ENCODE data around the gene CCDC78. TPM values are rescaled to one million over a fixed set of nuclear protein-coding genes. Genes with fewer than 3 reads are reported as not detected.

The CCDC78 gene
- total RNA-seq, 1 donor from 2014 or later: 0.85 TPM

- Mint-ChIP-seq H3K4me1 (ENCODE audit: unreplicated experiment) (no peaks in the 10 kb centered on the region), H3K27ac (ENCODE audit: unreplicated experiment) (no peak within 1 kb of the TSS), H3K36me3 (ENCODE audit: low read depth, unreplicated experiment) (no peaks in the 10 kb centered on the region), H3K4me3 (ENCODE audit: unreplicated experiment) (no peak within 1 kb of the TSS), H3K9me3 (ENCODE audit: unreplicated experiment) (no peaks in the 10 kb centered on the region), H3K27me3 (ENCODE audit: unreplicated experiment) (peaks cover 14% of the 10 kb centered on the region)
- TF ChIP-seq CTCF (IDR thresholded peaks at IDR 0.05; ENCODE audit: unreplicated experiment): no peak
- DNase-seq (ENCODE audit: low spot score): no peak
Observed at GRCh38 chr16:674968-675883, 51.0 kb downstream of the CCDC78 start, which contains the start of gene RHBDL1. Gene RHBDL1 (plus strand): TSS chr16:675671. CDS start chr16:675791, 120 bp downstream.

- no peak for DNase-seq (ENCODE audit: low spot score)
- Mint-ChIP-seq H3K27ac (ENCODE audit: unreplicated experiment) (no peak overlapping the region), H3K36me3 (ENCODE audit: low read depth, unreplicated experiment) (no peaks in the 10 kb centered on the region), H3K4me3 (ENCODE audit: unreplicated experiment) (no peak overlapping the region), H3K9me3 (ENCODE audit: unreplicated experiment) (no peaks in the 10 kb centered on the region), H3K4me1 (ENCODE audit: unreplicated experiment) (no peaks in the 10 kb centered on the region), H3K27me3 (ENCODE audit: unreplicated experiment) (peaks cover 15% of the 10 kb centered on the region)
- no peak for TF ChIP-seq CTCF (IDR thresholded peaks at IDR 0.05; ENCODE audit: unreplicated experiment)
Observed at GRCh38 chr16:674214-674881, 51.9 kb downstream of the CCDC78 start.

GRCh38 chr16:673399-673991 lies 52.7 kb downstream of the CCDC78 start:
- Mint-ChIP-seq H3K27ac (ENCODE audit: unreplicated experiment) (no peak overlapping the region), H3K4me1 (ENCODE audit: unreplicated experiment) (no peaks in the 10 kb centered on the region), H3K36me3 (ENCODE audit: low read depth, unreplicated experiment) (no peaks in the 10 kb centered on the region), H3K9me3 (ENCODE audit: unreplicated experiment) (no peaks in the 10 kb centered on the region), H3K4me3 (ENCODE audit: unreplicated experiment) (no peak overlapping the region), H3K27me3 (ENCODE audit: unreplicated experiment) (peaks cover 12% of the 10 kb centered on the region)
- DNase-seq (ENCODE audit: low spot score): no peak
- TF ChIP-seq CTCF (IDR thresholded peaks at IDR 0.05; ENCODE audit: unreplicated experiment): no peak

GRCh38 chr16:672851-673250 lies 53.4 kb downstream of the CCDC78 start:
- no peak for DNase-seq (ENCODE audit: low spot score)
- H3K4me3 Mint-ChIP-seq (ENCODE audit: unreplicated experiment): no peak overlapping the region
- no peaks in the 10 kb centered on the region for H3K9me3 Mint-ChIP-seq (ENCODE audit: unreplicated experiment)
- H3K27me3 Mint-ChIP-seq (ENCODE audit: unreplicated experiment): peaks cover 12% of the 10 kb centered on the region
- no peak for TF ChIP-seq CTCF (IDR thresholded peaks at IDR 0.05; ENCODE audit: unreplicated experiment)
- H3K4me1 Mint-ChIP-seq (ENCODE audit: unreplicated experiment): no peaks in the 10 kb centered on the region
- H3K36me3 Mint-ChIP-seq (ENCODE audit: low read depth, unreplicated experiment): no peaks in the 10 kb centered on the region
- H3K27ac Mint-ChIP-seq (ENCODE audit: unreplicated experiment): no peak overlapping the region

Small RNAs within 50 kb of the gene (microRNA-seq; reads per million reads assigned to microRNA genes)
- gene MIR662 (ENCODE audit: unreplicated experiment): not detected

Other genes with a start within 250 kb of the CCDC78 start
- 49.0 TPM for gene CAPN15, start 198.7 kb downstream of the CCDC78 start, total RNA-seq (ENCODE audit: unreplicated experiment)
- gene PRR35, start 166.0 kb downstream of the CCDC78 start, total RNA-seq (ENCODE audit: unreplicated experiment): not detected
- gene NHLRC4, start 159.4 kb downstream of the CCDC78 start, total RNA-seq (ENCODE audit: unreplicated experiment): 0.69 TPM
- gene PIGQ, start 156.5 kb downstream of the CCDC78 start, total RNA-seq (ENCODE audit: unreplicated experiment): 38.4 TPM
- 18.5 TPM for gene RAB40C, start 136.4 kb downstream of the CCDC78 start, total RNA-seq (ENCODE audit: unreplicated experiment)
- 0.44 TPM for gene WFIKKN1, start 95.5 kb downstream of the CCDC78 start, total RNA-seq (ENCODE audit: unreplicated experiment)
- 48.5 TPM for gene METTL26, start 90.1 kb downstream of the CCDC78 start, total RNA-seq (ENCODE audit: unreplicated experiment)
- gene MCRIP2, start 84.6 kb downstream of the CCDC78 start, total RNA-seq (ENCODE audit: unreplicated experiment): 2.9 TPM
- 25.2 TPM for gene WDR90, start 77.1 kb downstream of the CCDC78 start, total RNA-seq (ENCODE audit: unreplicated experiment)
- 121 TPM for gene RHOT2, start 58.3 kb downstream of the CCDC78 start, total RNA-seq (ENCODE audit: unreplicated experiment)
- 1.6 TPM for gene RHBDL1, start 50.8 kb downstream of the CCDC78 start, total RNA-seq (ENCODE audit: unreplicated experiment)
- gene STUB1, start 46.0 kb downstream of the CCDC78 start, total RNA-seq (ENCODE audit: unreplicated experiment): 93.7 TPM
- 31.6 TPM for gene JMJD8, start 42.1 kb downstream of the CCDC78 start, total RNA-seq (ENCODE audit: unreplicated experiment)
- 16.1 TPM for gene WDR24, start 36.0 kb downstream of the CCDC78 start, total RNA-seq (ENCODE audit: unreplicated experiment)
- not detected for gene FBXL16, start 20.6 kb downstream of the CCDC78 start, total RNA-seq (ENCODE audit: unreplicated experiment)
- gene METRN, start 11.3 kb downstream of the CCDC78 start, total RNA-seq (ENCODE audit: unreplicated experiment): 11.2 TPM
- 11.1 TPM for gene ANTKMT, start 5.3 kb downstream of the CCDC78 start, total RNA-seq (ENCODE audit: unreplicated experiment)
- 1.5 TPM for gene HAGHL, start 663 bp upstream of the CCDC78 start, total RNA-seq (ENCODE audit: unreplicated experiment)
- 51.0 TPM for gene CIAO3, start 14.6 kb upstream of the CCDC78 start, total RNA-seq (ENCODE audit: unreplicated experiment)
- gene MSLN, start 34.3 kb upstream of the CCDC78 start, total RNA-seq (ENCODE audit: unreplicated experiment): 0.44 TPM
- 27.6 TPM for gene RPUSD1, start 61.9 kb upstream of the CCDC78 start, total RNA-seq (ENCODE audit: unreplicated experiment)
- gene CHTF18, start 62.2 kb upstream of the CCDC78 start, total RNA-seq (ENCODE audit: unreplicated experiment): 56.8 TPM
- not detected for gene GNG13, start 74.3 kb upstream of the CCDC78 start, total RNA-seq (ENCODE audit: unreplicated experiment)
- gene LMF1, start 244.5 kb upstream of the CCDC78 start, total RNA-seq (ENCODE audit: unreplicated experiment): 21.7 TPM